ENCODE data around the gene UBAC2.
"Not testable (repeated sequence)": the region's sequence is repeated elsewhere in the genome, so short reads cannot be mapped to it uniquely, and the experiment has no call there.

The UBAC2 gene

GRCh38 chr13:99190147-99190985, 10.3 kb upstream of the UBAC2 start:
- DNase-seq, result no peak

GRCh38 chr13:99191336-99191899, 9.2 kb upstream of the UBAC2 start:
- no peak for DNase-seq

GRCh38 chr13:99191900-99192399, 8.7 kb upstream of the UBAC2 start:
- peak; percentile 87 for DNase-seq

- DNase-seq, result no peak
Measured at GRCh38 chr13:99192480-99192879, 8.2 kb upstream of the UBAC2 start.

- no peak for DNase-seq
Measured at GRCh38 chr13:99193152-99193551, 7.5 kb upstream of the UBAC2 start.

- peak; percentile 33 for DNase-seq
Measured at GRCh38 chr13:99196466-99197116, 4.1 kb upstream of the UBAC2 start.

GRCh38 chr13:99197117-99197651, 3.5 kb upstream of the UBAC2 start:
- DNase-seq, result no peak

- DNase-seq, result no peak
Measured at GRCh38 chr13:99199541-99200431, 868 bp upstream of the UBAC2 start.

GRCh38 chr13:99203601-99204579, 3.2 kb downstream of the UBAC2 start:
- no peak for DNase-seq

GRCh38 chr13:99205621-99206220, 5.1 kb downstream of the UBAC2 start:
- no peak for DNase-seq

GRCh38 chr13:99206226-99206625, 5.6 kb downstream of the UBAC2 start:
- DNase-seq, result no peak

- no peak for DNase-seq
Measured at GRCh38 chr13:99206873-99207272, 6.2 kb downstream of the UBAC2 start.

- no peak for DNase-seq
Measured at GRCh38 chr13:99207511-99207910, 6.9 kb downstream of the UBAC2 start.

- no peak for DNase-seq
Measured at GRCh38 chr13:99208185-99208584, 7.5 kb downstream of the UBAC2 start.

- no peak for DNase-seq
Measured at GRCh38 chr13:99208845-99209527, 8.3 kb downstream of the UBAC2 start.

GRCh38 chr13:99210627-99211026, 10.0 kb downstream of the UBAC2 start:
- not testable (repeated sequence) for DNase-seq

- DNase-seq, result no peak
Measured at GRCh38 chr13:99211421-99212035, 10.9 kb downstream of the UBAC2 start.

GRCh38 chr13:99214232-99214631, 13.6 kb downstream of the UBAC2 start:
- no peak for DNase-seq

GRCh38 chr13:99214731-99215130, 14.1 kb downstream of the UBAC2 start:
- no peak for DNase-seq
